HG03045 (cell line): ENCODE measurements around the gene LMO2.
"Not testable (repeated sequence)": the region's sequence is repeated elsewhere in the genome, so short reads cannot be mapped to it uniquely, and the experiment has no call there.

Experiments used
- ATAC-seq: cut with Tn5 transposase; IDR thresholded peaks from one replicate; pipeline ENCODE4 v1.9.1; 2021; ENCODE audit warnings: mild to moderate bottlenecking, moderate library complexity; ENCODE audit not compliant: unreplicated experiment

Gene LMO2

GRCh38 chr11:33891714-33892327 lies at the start of gene LMO2:
LMO2 (minus strand) TSS chr11:33892076; CDS start chr11:33869716, 22,360 bp downstream.
- no peak for ATAC-seq

- no peak for ATAC-seq
Measured at GRCh38 chr11:33940538-33940815, 48.6 kb upstream of the LMO2 start.

- no peak for ATAC-seq
Measured at GRCh38 chr11:33936725-33937604, 45.1 kb upstream of the LMO2 start.

GRCh38 chr11:33935461-33936456 lies 43.9 kb upstream of the LMO2 start:
- no peak for ATAC-seq

GRCh38 chr11:33935005-33935404 lies 43.1 kb upstream of the LMO2 start:
- no peak for ATAC-seq

- no peak for ATAC-seq
Measured at GRCh38 chr11:33934450-33934849, 42.6 kb upstream of the LMO2 start.

- ATAC-seq: no peak
Measured at GRCh38 chr11:33933602-33934001, 41.7 kb upstream of the LMO2 start.

- ATAC-seq: no peak
Measured at GRCh38 chr11:33932721-33933120, 40.8 kb upstream of the LMO2 start.

- not testable (repeated sequence) for ATAC-seq
Measured at GRCh38 chr11:33931739-33932366, 40.0 kb upstream of the LMO2 start.

- no peak for ATAC-seq
Measured at GRCh38 chr11:33931067-33931466, 39.2 kb upstream of the LMO2 start.

GRCh38 chr11:33930317-33931021 lies 38.6 kb upstream of the LMO2 start:
- no peak for ATAC-seq

- ATAC-seq: no peak
Measured at GRCh38 chr11:33928564-33928963, 36.7 kb upstream of the LMO2 start.

GRCh38 chr11:33926671-33927552 lies 35.0 kb upstream of the LMO2 start:
- no peak for ATAC-seq

- no peak for ATAC-seq
Measured at GRCh38 chr11:33924341-33924740, 32.5 kb upstream of the LMO2 start.

GRCh38 chr11:33923626-33924025 lies 31.8 kb upstream of the LMO2 start:
- ATAC-seq: no peak

GRCh38 chr11:33920838-33921613 lies 29.1 kb upstream of the LMO2 start:
- peak; percentile 90 for ATAC-seq

GRCh38 chr11:33919645-33920044 lies 27.8 kb upstream of the LMO2 start:
- no peak for ATAC-seq

GRCh38 chr11:33917402-33917801 lies 25.5 kb upstream of the LMO2 start:
- ATAC-seq: not testable (repeated sequence)
